Measurements from ENCODE around the gene FA2H.
A peak's percentile ranks its signal among the peaks of the same experiment; 100 is the strongest.
"Not testable (repeated sequence)": the region's sequence is repeated elsewhere in the genome, so short reads cannot be mapped to it uniquely, and the experiment has no call there.

The FA2H gene

DNA sequence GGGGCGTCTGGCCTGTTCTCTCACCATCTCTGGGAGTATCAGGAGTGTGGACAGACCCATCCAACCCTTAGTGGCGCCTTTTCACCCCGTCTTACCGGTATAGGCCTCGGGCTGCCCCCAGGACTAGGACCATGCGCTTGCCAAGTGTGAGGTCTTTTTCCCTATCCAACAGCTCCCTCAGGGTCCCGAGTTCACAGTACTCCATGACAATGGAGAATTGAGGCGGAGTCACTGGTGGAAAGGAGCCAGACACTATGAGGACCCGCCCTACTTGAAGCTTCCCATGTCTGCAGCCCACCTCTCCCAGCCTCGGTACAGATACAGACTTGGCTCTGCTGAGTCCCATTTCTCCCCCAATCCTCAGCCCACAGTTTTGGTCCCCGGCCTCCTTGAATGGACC lies 92.1 kb downstream of the FA2H start:
- no peak for DNase-seq (ENCODE audit: low read depth in 2 of 2, low spot score in 1 of 2)

DNA sequence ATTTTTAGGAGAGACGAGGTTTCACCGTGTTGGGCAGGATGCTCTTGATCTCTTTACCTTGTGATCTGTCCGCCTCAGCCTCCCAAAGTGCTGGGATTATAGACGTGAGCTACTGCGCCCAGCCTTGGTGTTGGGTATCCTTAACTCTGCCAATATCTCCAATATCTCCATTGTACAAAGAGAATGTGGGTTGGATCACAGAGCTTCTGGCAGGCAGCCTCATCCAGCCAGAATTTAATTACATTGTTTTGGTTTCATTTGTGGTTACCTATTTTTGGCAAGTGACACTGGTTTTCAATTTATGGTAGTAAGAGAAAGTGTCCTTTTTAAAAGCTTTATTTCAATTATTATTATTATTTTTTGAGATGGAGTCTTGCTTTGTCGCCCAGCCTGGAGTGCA lies 93.9 kb downstream of the FA2H start:
- no peak for DNase-seq (ENCODE audit: low read depth in 2 of 2, low spot score in 1 of 2)

- no peak for DNase-seq (ENCODE audit: low read depth in 2 of 2, low spot score in 1 of 2)
Measured at GRCh38 chr16:74679983-74680382, 94.6 kb downstream of the FA2H start.

- no peak for DNase-seq (ENCODE audit: low read depth in 2 of 2, low spot score in 1 of 2)
Measured at GRCh38 chr16:74677868-74678267, 96.8 kb downstream of the FA2H start.

- DNase-seq (ENCODE audit: low read depth in 2 of 2, low spot score in 1 of 2) = no peak
Measured at GRCh38 chr16:74673876-74674275, 100.7 kb downstream of the FA2H start.

DNA sequence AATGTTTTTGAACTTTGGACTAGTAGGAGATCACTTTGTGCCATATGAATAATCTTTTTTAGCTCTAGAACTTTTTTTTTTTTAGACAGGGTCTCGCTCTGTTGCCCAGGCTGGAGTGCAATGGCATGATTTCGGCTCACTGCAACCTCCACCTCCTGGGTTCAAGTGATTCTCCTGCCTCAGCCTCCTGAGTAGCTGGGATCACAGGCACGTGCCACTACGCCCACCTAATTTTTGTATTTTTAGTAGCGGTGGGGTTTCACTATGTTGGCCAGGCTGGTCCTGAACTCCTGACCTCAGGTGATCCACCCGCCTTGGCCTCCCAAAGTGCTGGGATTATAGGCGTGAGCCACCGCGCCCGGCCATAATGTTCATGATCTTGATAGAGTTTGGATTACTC lies 105.7 kb downstream of the FA2H start:
- DNase-seq (ENCODE audit: low read depth in 2 of 2, low spot score in 1 of 2) = not testable (repeated sequence)

DNA sequence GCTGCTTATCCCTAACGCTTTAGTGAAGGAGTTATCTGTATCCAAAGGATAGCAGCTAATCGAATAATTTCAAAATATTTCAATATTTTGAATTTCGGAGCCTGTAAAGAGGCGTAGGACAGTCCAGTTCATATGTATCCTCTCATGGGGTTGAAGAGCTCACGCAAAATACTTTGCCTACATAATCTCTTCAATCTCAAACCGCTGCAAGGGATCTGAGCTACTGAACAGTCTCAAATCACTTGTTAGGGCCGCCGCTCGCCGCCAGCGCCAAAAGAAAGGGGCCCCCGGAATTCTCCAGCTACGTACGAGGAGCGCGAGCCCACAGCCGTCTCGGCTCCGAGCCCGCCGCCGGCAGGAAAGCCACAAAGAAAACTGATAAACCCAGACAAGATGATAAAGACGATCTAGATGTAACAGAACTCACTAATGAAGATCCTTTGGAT lies 107.3 kb downstream of the FA2H start:
- no peak for DNase-seq (ENCODE audit: low read depth in 2 of 2, low spot score in 1 of 2)

- DNase-seq (ENCODE audit: low read depth in 2 of 2, low spot score in 1 of 2) = peak; percentile 80 to 93
Measured at GRCh38 chr16:74666425-74667254, 108.0 kb downstream of the FA2H start, which contains the start of gene RFWD3. TSS of gene RFWD3 (minus strand) at chr16:74666877. CDS start at chr16:74661449, 5,428 bp downstream.

DNA sequence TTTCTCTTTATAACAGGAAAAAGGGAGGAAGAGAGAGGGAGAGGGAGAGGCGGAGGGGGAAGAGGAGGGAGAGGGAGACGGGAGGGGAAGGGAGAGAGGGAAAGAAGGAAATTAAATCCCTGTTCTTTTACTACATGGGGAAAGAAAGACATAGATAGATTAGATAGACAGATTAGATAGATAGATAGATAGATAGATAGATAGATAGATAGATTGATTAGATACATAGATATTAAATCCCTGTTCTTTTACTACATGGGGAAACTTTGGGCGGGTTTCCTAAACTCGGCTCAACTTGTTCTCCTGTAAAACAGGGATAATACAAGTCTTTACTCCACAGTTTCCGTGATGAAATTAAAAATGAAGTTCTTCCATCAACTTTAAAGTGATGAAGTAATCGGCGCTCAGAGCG lies 108.6 kb downstream of the FA2H start:
- no peak for DNase-seq (ENCODE audit: low read depth in 2 of 2, low spot score in 1 of 2)

Data from stimulated activated CD8-positive, alpha-beta memory T cell treated with anti-CD3 and anti-CD28 coated beads, Interleukin-4, amount 100 ng/mL, for 1 hour (primary cell).